Adrenal gland (tissue), 5 donors: Measurements from ENCODE around the gene SBSN.

Source experiments
- POLR2A ChIP-seq, 2 donors: fragments of 450-650 bp; IDR thresholded peaks; one replicate each; pipeline ENCODE4 v1.6.1; 2017; ENCODE audit warnings: antibody characterized with exemption in 2 of 2, mild to moderate bottlenecking in 2 of 2, moderate library complexity in 1 of 2
- TF ChIP-seq, protein P1 (sequence below), 6 experiments: fragments of 450-650 bp in 4 of 6; fragments of 200-600 bp in 2 of 6; sonication (generic) in 1 of 6; IDR thresholded peaks; 1 replicate in 5 of 6; 2 replicates in 1 of 6; pipeline versions ENCODE4 v1.5.1 to v1.8.0; 2016 to 2021; ENCODE audit warnings: antibody characterized with exemption in 6 of 6, mild to moderate bottlenecking in 2 of 6, moderate library complexity in 1 of 6
- donor health status: DM: no; HTN: no; CAD: no.

DNA sequence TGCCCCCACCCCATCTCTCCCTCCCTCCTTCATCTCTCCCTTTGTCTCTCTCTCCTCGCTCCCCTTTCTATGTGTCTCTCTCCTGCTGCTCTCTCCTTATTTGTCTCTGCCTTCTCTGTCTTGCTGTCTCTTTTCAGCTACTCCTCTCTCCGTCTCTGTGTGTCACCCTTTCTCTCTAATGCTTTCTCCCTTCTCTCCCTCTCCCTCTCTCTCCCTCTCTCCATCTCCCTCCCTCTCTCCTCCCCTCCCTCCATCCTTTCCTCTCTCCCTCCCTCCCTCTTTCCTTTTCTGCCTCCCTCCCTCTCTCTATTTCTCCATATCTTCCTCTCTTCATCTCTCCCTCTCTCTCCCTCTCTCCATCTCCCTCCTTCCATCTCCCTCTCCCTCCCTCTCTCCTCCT is 34.7 kb upstream of the SBSN start:
- no peak for TF ChIP-seq POLR2A (IDR thresholded peaks at IDR 0.05)
- TF ChIP-seq, protein P1, sequence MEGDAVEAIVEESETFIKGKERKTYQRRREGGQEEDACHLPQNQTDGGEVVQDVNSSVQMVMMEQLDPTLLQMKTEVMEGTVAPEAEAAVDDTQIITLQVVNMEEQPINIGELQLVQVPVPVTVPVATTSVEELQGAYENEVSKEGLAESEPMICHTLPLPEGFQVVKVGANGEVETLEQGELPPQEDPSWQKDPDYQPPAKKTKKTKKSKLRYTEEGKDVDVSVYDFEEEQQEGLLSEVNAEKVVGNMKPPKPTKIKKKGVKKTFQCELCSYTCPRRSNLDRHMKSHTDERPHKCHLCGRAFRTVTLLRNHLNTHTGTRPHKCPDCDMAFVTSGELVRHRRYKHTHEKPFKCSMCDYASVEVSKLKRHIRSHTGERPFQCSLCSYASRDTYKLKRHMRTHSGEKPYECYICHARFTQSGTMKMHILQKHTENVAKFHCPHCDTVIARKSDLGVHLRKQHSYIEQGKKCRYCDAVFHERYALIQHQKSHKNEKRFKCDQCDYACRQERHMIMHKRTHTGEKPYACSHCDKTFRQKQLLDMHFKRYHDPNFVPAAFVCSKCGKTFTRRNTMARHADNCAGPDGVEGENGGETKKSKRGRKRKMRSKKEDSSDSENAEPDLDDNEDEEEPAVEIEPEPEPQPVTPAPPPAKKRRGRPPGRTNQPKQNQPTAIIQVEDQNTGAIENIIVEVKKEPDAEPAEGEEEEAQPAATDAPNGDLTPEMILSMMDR (IDR thresholded peaks at IDR 0.05) = no peak
